ENCODE results near the gene ATP7A. TPM values are rescaled to one million over a fixed set of nuclear protein-coding genes. Genes with fewer than 3 reads are reported as not detected.
"Not testable (repeated sequence)": the region's sequence is repeated elsewhere in the genome, so short reads cannot be mapped to it uniquely, and the experiment has no call there.

ATP7A gene
- total RNA-seq, 2 donors from 2014 or later: 6.3 to 7.5 TPM

GRCh38 chrX:77937291-77937690, 26.8 kb downstream of the ATP7A start:
- Histone ChIP-seq H3K27me3 (no peaks in the 10 kb centered on the region), H3K4me1 (no peaks in the 10 kb centered on the region), H3K27ac (no peak overlapping the region), H3K4me3 (no peak overlapping the region), H3K36me3 (no peaks in the 10 kb centered on the region), H3K9me3 (no peaks in the 10 kb centered on the region)
- TF ChIP-seq CTCF (IDR thresholded peaks at IDR 0.05): no peak
- no peak for DNase-seq (ENCODE audit: low spot score)

- no peaks in the 10 kb centered on the region for H3K27me3 ChIP-seq
- no peak overlapping the region for H3K4me3 ChIP-seq
- no peaks in the 10 kb centered on the region for H3K9me3 ChIP-seq
- H3K27ac ChIP-seq: no peak overlapping the region
- TF ChIP-seq CTCF (IDR thresholded peaks at IDR 0.05): no peak
- no peak for DNase-seq (ENCODE audit: low spot score)
- no peaks in the 10 kb centered on the region for H3K36me3 ChIP-seq
- no peaks in the 10 kb centered on the region for H3K4me1 ChIP-seq
Measured at GRCh38 chrX:77938083-77938680, 27.7 kb downstream of the ATP7A start.

- DNase-seq (ENCODE audit: low spot score); H3K27me3 ChIP-seq; H3K4me1 ChIP-seq; H3K36me3 ChIP-seq; H3K27ac ChIP-seq; H3K4me3 ChIP-seq; H3K9me3 ChIP-seq: not testable (repeated sequence)
Measured at GRCh38 chrX:77945031-77945430, 34.5 kb downstream of the ATP7A start.

GRCh38 chrX:77945910-77946545, 35.5 kb downstream of the ATP7A start:
- H3K4me3 ChIP-seq: no peak overlapping the region

GRCh38 chrX:77946571-77946970, 36.1 kb downstream of the ATP7A start:
- DNase-seq (ENCODE audit: low spot score): no peak
- H3K4me1 ChIP-seq: no peaks in the 10 kb centered on the region
- H3K36me3 ChIP-seq: no peaks in the 10 kb centered on the region
- no peaks in the 10 kb centered on the region for H3K27me3 ChIP-seq
- no peak overlapping the region for H3K4me3 ChIP-seq
- no peak overlapping the region for H3K27ac ChIP-seq
- TF ChIP-seq CTCF (IDR thresholded peaks at IDR 0.05): peak in 1 of 2 donors; percentile 24
- no peaks in the 10 kb centered on the region for H3K9me3 ChIP-seq

More at GRCh38 chrX:77945910-77946545, 35.5 kb downstream of the ATP7A start:
- H3K36me3 ChIP-seq: no peaks in the 10 kb centered on the region
- no peak for TF ChIP-seq CTCF (IDR thresholded peaks at IDR 0.05)
- no peaks in the 10 kb centered on the region for H3K4me1 ChIP-seq
- no peaks in the 10 kb centered on the region for H3K27me3 ChIP-seq
- DNase-seq (ENCODE audit: low spot score): no peak
- H3K9me3 ChIP-seq: no peaks in the 10 kb centered on the region
- peak overlapping the region in 1 of 2 donors; percentile 34 for H3K27ac ChIP-seq

- no peak for DNase-seq (ENCODE audit: low spot score)
- no peaks in the 10 kb centered on the region for H3K27me3 ChIP-seq
- no peaks in the 10 kb centered on the region for H3K9me3 ChIP-seq
- no peak overlapping the region for H3K4me3 ChIP-seq
- H3K27ac ChIP-seq: no peak overlapping the region
- H3K36me3 ChIP-seq: no peaks in the 10 kb centered on the region
- H3K4me1 ChIP-seq: peaks cover 0 to 3% of the 10 kb centered on the region in 2 donors
- no peak for TF ChIP-seq CTCF (IDR thresholded peaks at IDR 0.05)
Measured at GRCh38 chrX:77949840-77950239, 39.3 kb downstream of the ATP7A start.
